H4 (cell line): ENCODE data around the gene ABLIM2. TPM values are rescaled to one million over a fixed set of nuclear protein-coding genes. Genes with fewer than 3 reads are reported as not detected.

Source experiments
- DNase-seq: peaks from one replicate; pipeline ENCODE4 v3.0.0-alpha.2; 2015; ENCODE audit warnings: low spot score
- total RNA-seq: library from RNA; depleted of rRNA; stranded (reverse); fragments of >200 nt; shearing (Covaris generic); gene quantifications from 2 replicates; pipeline ENCODE4 v1.2.3, GENCODE V29; 2014

Gene ABLIM2
- total RNA-seq, 1 experiment from 2014 or later, result 0.29 TPM

- no peak for DNase-seq
Observed at GRCh38 chr4:8028884-8029568, 129.6 kb downstream of the ABLIM2 start.

GRCh38 chr4:8028368-8028767 lies 130.2 kb downstream of the ABLIM2 start:
- DNase-seq, result no peak

- DNase-seq, result no peak
Observed at GRCh38 chr4:8026453-8026852, 132.2 kb downstream of the ABLIM2 start.

GRCh38 chr4:8025668-8026067 lies 132.9 kb downstream of the ABLIM2 start:
- no peak for DNase-seq

GRCh38 chr4:8024073-8024786 lies 134.4 kb downstream of the ABLIM2 start:
- DNase-seq, result no peak

GRCh38 chr4:8023696-8024033 lies 134.9 kb downstream of the ABLIM2 start:
- DNase-seq, result no peak

- no peak for DNase-seq
Observed at GRCh38 chr4:8022767-8023695, 135.6 kb downstream of the ABLIM2 start.

GRCh38 chr4:8021796-8022195 lies 136.8 kb downstream of the ABLIM2 start:
- no peak for DNase-seq

GRCh38 chr4:8019396-8020365 lies 138.9 kb downstream of the ABLIM2 start:
- no peak for DNase-seq

- DNase-seq, result no peak
Observed at GRCh38 chr4:8016527-8016926, 142.1 kb downstream of the ABLIM2 start.

- peak; percentile 39 for DNase-seq
Observed at GRCh38 chr4:8015512-8015911, 143.1 kb downstream of the ABLIM2 start.

GRCh38 chr4:8013976-8014726 lies 144.5 kb downstream of the ABLIM2 start:
- no peak for DNase-seq

GRCh38 chr4:8012517-8012916 lies 146.1 kb downstream of the ABLIM2 start:
- no peak for DNase-seq

GRCh38 chr4:8010618-8011017 lies 148.0 kb downstream of the ABLIM2 start:
- peak; percentile 69 for DNase-seq

GRCh38 chr4:8009710-8010511 lies 148.7 kb downstream of the ABLIM2 start:
- no peak for DNase-seq

GRCh38 chr4:8009097-8009496 lies 149.5 kb downstream of the ABLIM2 start:
- no peak for DNase-seq

GRCh38 chr4:8008391-8008790 lies 150.2 kb downstream of the ABLIM2 start:
- DNase-seq, result no peak

GRCh38 chr4:8007581-8007980 lies 151.0 kb downstream of the ABLIM2 start:
- DNase-seq, result no peak

- no peak for DNase-seq
Observed at GRCh38 chr4:8006471-8006870, 152.1 kb downstream of the ABLIM2 start.

- DNase-seq, result no peak
Observed at GRCh38 chr4:8005814-8006215, 152.8 kb downstream of the ABLIM2 start.
